Measurements from ENCODE around the gene HTR3B.
"Not testable (repeated sequence)": the region's sequence is repeated elsewhere in the genome, so short reads cannot be mapped to it uniquely, and the experiment has no call there.

The HTR3B gene

GRCh38 chr11:113885897-113886296, 18.7 kb upstream of the HTR3B start:
- no peak for DNase-seq

GRCh38 chr11:113888848-113889247, 15.7 kb upstream of the HTR3B start:
- DNase-seq = no peak

- no peak for DNase-seq
Measured at GRCh38 chr11:113894421-113894996, 10.1 kb upstream of the HTR3B start.

GRCh38 chr11:113895367-113896155, 9.0 kb upstream of the HTR3B start:
- peak in 1 of 2 experiments; percentile 16 for DNase-seq

GRCh38 chr11:113896156-113896879, 8.3 kb upstream of the HTR3B start:
- peak in 1 of 2 experiments; percentile 6 for DNase-seq

GRCh38 chr11:113901141-113901540, 3.5 kb upstream of the HTR3B start:
- DNase-seq = no peak

- peak in 1 of 2 experiments; percentile 40 for DNase-seq
Measured at GRCh38 chr11:113906038-113906437, 1.4 kb downstream of the HTR3B start.

GRCh38 chr11:113906516-113906915, 1.9 kb downstream of the HTR3B start:
- DNase-seq = no peak

- DNase-seq = no peak
Measured at GRCh38 chr11:113907152-113907551, 2.6 kb downstream of the HTR3B start.

GRCh38 chr11:113907681-113908080, 3.1 kb downstream of the HTR3B start:
- no peak for DNase-seq

- DNase-seq = no peak
Measured at GRCh38 chr11:113908098-113908497, 3.5 kb downstream of the HTR3B start.

- not testable (repeated sequence) for DNase-seq
Measured at GRCh38 chr11:113911491-113911890, 6.9 kb downstream of the HTR3B start.

GRCh38 chr11:113923572-113923971, 19.0 kb downstream of the HTR3B start:
- DNase-seq = no peak

- DNase-seq = no peak
Measured at GRCh38 chr11:113926273-113927197, 21.9 kb downstream of the HTR3B start.

GRCh38 chr11:113928311-113928710, 23.7 kb downstream of the HTR3B start:
- no peak for DNase-seq

- no peak for DNase-seq
Measured at GRCh38 chr11:113932788-113933187, 28.2 kb downstream of the HTR3B start.

- not testable (repeated sequence) for DNase-seq
Measured at GRCh38 chr11:113934193-113934592, 29.6 kb downstream of the HTR3B start.

GRCh38 chr11:113934761-113935160, 30.2 kb downstream of the HTR3B start:
- no peak for DNase-seq

GRCh38 chr11:113935858-113936257, 31.3 kb downstream of the HTR3B start:
- DNase-seq = no peak

- DNase-seq = no peak
Measured at GRCh38 chr11:113937918-113938317, 33.3 kb downstream of the HTR3B start.

- no peak for DNase-seq
Measured at GRCh38 chr11:113942256-113942655, 37.7 kb downstream of the HTR3B start.

GRCh38 chr11:113946162-113946561, 41.6 kb downstream of the HTR3B start:
- not testable (repeated sequence) for DNase-seq

GRCh38 chr11:113947994-113948393, 43.4 kb downstream of the HTR3B start:
- no peak for DNase-seq

Measured in NCI-H187 (cell line).